Panc1 (cell line): Measurements from ENCODE around the gene KCNN3.

ENCODE experiments used
- POLR2AphosphoS5 ChIP-seq: IDR thresholded peaks from 2 replicates; pipeline ENCODE4 v1.6.1; 2012; ENCODE audit warnings: mild to moderate bottlenecking, low read depth, low read length, moderate library complexity
- REST ChIP-seq, 2 experiments: IDR thresholded peaks; 2 replicates each; pipeline ENCODE4 v1.6.1; 2011 to 2012; ENCODE audit warnings: low read depth in 2 of 2, control low read depth in 1 of 2, low read length in 1 of 2, mild to moderate bottlenecking in 1 of 2, moderate library complexity in 1 of 2; ENCODE audit not compliant: insufficient read depth in 1 of 2
- SIN3A ChIP-seq: IDR thresholded peaks from 2 replicates; pipeline ENCODE4 v1.6.1; 2012; ENCODE audit warnings: low read depth, mild to moderate bottlenecking, low read length, moderate library complexity, borderline replicate concordance; ENCODE audit not compliant: insufficient read depth
- TCF7L2 ChIP-seq: IDR thresholded peaks from 2 replicates; pipeline ENCODE4 v1.6.1; 2011; ENCODE audit warnings: mild to moderate bottlenecking, low read depth, low read length, inconsistent platforms
- TF ChIP-seq, protein P1 (sequence below): fragments of 450-650 bp; IDR thresholded peaks from 2 replicates; pipeline ENCODE4 v1.5.1; 2017; ENCODE audit warnings: mild to moderate bottlenecking

DNA sequence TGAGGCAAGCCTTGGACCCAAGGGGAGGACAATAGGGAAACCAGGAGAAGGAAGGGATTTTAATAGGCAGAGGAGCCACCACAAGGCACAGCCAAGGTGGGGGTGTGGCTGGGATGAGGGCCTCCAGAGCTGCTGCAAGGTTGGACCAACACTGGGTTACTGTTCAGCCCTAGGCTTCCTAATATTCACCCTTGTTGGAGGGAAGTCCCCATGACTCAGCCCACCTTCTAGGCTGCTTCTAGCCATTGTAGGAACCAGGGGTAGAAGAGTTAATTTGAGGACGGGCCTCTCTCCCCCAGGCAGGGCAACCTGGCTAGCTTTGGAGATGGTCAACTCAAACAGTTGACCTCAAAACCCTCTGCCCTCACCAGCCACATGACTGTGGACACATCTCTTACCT is 59.5 kb downstream of the KCNN3 start:
- TF ChIP-seq, protein P1, sequence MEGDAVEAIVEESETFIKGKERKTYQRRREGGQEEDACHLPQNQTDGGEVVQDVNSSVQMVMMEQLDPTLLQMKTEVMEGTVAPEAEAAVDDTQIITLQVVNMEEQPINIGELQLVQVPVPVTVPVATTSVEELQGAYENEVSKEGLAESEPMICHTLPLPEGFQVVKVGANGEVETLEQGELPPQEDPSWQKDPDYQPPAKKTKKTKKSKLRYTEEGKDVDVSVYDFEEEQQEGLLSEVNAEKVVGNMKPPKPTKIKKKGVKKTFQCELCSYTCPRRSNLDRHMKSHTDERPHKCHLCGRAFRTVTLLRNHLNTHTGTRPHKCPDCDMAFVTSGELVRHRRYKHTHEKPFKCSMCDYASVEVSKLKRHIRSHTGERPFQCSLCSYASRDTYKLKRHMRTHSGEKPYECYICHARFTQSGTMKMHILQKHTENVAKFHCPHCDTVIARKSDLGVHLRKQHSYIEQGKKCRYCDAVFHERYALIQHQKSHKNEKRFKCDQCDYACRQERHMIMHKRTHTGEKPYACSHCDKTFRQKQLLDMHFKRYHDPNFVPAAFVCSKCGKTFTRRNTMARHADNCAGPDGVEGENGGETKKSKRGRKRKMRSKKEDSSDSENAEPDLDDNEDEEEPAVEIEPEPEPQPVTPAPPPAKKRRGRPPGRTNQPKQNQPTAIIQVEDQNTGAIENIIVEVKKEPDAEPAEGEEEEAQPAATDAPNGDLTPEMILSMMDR: no peak
- TF ChIP-seq REST (IDR thresholded peaks at IDR 0.05; ENCODE audit: insufficient read depth in 1 of 2, low read depth in 2 of 2, low read length in 1 of 2) (no peak), POLR2AphosphoS5 (no peak), SIN3A (no peak), TCF7L2 (no peak)
